ENCODE measurements around the gene TOPAZ1.

DNA sequence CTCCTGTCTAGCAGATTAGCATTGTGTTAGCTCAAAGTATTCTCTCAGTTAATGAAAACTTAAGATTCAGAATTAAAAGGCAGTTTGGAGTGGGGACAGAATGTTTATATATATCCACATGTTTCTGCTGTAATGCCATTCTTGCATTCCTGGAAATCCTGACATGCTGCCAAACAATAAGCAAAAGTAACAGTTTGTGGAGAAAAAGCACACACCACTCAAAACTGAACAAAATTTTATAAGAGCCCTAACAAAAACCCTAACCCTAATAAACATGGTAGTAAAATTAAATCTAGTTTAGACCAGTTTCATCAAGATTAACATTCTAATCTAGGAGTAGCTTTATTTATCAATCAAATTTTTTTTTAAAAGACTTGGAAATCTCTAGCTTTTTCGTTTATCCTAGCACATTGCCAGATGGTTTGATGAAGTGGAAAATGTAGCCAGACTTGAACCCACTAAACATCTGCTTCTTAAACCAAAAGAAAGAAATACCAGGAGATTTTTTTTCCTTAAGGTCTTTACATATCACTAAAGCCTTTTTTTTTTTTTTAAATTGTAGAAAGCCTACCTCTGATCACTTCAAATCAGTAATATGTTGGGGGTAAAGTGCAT lies 100.6 kb downstream of the TOPAZ1 start:
- TF ChIP-seq, protein P1, sequence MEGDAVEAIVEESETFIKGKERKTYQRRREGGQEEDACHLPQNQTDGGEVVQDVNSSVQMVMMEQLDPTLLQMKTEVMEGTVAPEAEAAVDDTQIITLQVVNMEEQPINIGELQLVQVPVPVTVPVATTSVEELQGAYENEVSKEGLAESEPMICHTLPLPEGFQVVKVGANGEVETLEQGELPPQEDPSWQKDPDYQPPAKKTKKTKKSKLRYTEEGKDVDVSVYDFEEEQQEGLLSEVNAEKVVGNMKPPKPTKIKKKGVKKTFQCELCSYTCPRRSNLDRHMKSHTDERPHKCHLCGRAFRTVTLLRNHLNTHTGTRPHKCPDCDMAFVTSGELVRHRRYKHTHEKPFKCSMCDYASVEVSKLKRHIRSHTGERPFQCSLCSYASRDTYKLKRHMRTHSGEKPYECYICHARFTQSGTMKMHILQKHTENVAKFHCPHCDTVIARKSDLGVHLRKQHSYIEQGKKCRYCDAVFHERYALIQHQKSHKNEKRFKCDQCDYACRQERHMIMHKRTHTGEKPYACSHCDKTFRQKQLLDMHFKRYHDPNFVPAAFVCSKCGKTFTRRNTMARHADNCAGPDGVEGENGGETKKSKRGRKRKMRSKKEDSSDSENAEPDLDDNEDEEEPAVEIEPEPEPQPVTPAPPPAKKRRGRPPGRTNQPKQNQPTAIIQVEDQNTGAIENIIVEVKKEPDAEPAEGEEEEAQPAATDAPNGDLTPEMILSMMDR (IDR thresholded peaks at IDR 0.05) = no peak
- no peak for TF ChIP-seq POLR2A (IDR thresholded peaks at IDR 0.05; ENCODE audit: low read depth)

Data from esophagus muscularis mucosa (tissue), 3 donors.